WERI-Rb-1 (cell line): Measurements from ENCODE around the gene SLITRK5.
A peak's percentile ranks its signal among the peaks of the same experiment; 100 is the strongest.

Experiments
- DNase-seq: peaks from one replicate; pipeline ENCODE4 v3.0.0-alpha.2; 2020
- H3K27ac ChIP-seq: fragments of 250-450 bp; sonication (Bioruptor Pico); 2 replicates; pipeline ENCODE4 v1.5.1; 2020; ENCODE audit warnings: mild to moderate bottlenecking, moderate library complexity
- H3K27me3 ChIP-seq: fragments of 250-450 bp; sonication (Bioruptor Pico); 2 replicates; pipeline ENCODE4 v1.5.1; 2021; ENCODE audit warnings: mild to moderate bottlenecking, low read depth, moderate library complexity; ENCODE audit not compliant: insufficient read depth, severe bottlenecking
- H3K36me3 ChIP-seq: fragments of 250-450 bp; sonication (Bioruptor Pico); 2 replicates; pipeline ENCODE4 v1.5.1; 2020; ENCODE audit warnings: mild to moderate bottlenecking, moderate library complexity
- H3K4me3 ChIP-seq: 2 replicates; pipeline ENCODE4 v1.5.1; 2011; ENCODE audit warnings: low read depth, mild to moderate bottlenecking, control low read depth, low read length
- H3K9me3 ChIP-seq: fragments of 250-450 bp; sonication (Bioruptor Pico); 2 replicates; pipeline ENCODE4 v1.5.1; 2021; ENCODE audit warnings: mild to moderate bottlenecking, moderate library complexity; ENCODE audit not compliant: severe bottlenecking
- TF ChIP-seq, protein P1 (sequence below): IDR thresholded peaks from 2 replicates; pipeline ENCODE4 v1.5.1; 2011; ENCODE audit warnings: low read depth, mild to moderate bottlenecking, control low read depth, inconsistent platforms, low read length

Gene SLITRK5

DNA sequence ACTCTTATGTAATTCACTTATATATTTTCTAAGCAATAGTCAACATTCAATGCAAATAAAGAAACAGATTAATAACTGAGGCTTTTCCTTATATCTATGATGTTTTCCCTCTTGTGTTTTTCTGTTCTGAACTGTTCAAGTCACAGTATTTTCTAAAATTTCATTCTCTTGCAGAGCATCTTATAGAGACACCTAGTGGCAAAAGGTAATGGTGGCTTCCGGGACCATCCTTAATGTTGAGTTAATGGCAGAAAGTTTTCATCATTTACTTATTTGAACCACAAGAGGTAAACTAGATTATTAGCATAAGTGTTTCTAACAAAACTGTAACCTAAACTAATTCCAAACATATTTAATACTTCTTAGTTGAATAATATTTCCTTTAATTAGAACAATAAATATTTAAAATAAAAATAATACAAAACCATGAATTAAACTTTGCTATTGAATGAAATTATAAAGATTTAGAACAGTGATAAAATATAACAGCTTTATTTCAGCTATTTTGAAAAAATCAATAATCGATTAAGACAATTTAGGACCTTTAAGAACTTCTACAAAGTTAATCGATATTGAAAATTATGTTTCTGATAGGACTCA, 1.7 kb upstream of the SLITRK5 start:
- peak; percentile 65 for DNase-seq
- H3K4me3 ChIP-seq: no peak overlapping the region
- TF ChIP-seq, protein P1, sequence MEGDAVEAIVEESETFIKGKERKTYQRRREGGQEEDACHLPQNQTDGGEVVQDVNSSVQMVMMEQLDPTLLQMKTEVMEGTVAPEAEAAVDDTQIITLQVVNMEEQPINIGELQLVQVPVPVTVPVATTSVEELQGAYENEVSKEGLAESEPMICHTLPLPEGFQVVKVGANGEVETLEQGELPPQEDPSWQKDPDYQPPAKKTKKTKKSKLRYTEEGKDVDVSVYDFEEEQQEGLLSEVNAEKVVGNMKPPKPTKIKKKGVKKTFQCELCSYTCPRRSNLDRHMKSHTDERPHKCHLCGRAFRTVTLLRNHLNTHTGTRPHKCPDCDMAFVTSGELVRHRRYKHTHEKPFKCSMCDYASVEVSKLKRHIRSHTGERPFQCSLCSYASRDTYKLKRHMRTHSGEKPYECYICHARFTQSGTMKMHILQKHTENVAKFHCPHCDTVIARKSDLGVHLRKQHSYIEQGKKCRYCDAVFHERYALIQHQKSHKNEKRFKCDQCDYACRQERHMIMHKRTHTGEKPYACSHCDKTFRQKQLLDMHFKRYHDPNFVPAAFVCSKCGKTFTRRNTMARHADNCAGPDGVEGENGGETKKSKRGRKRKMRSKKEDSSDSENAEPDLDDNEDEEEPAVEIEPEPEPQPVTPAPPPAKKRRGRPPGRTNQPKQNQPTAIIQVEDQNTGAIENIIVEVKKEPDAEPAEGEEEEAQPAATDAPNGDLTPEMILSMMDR: peak; percentile 66
- H3K9me3 ChIP-seq: no peaks in the 10 kb centered on the region
- H3K27ac ChIP-seq: no peak overlapping the region
- H3K36me3 ChIP-seq: no peaks in the 10 kb centered on the region
- H3K27me3 ChIP-seq: peaks cover 4% of the 10 kb centered on the region

DNA sequence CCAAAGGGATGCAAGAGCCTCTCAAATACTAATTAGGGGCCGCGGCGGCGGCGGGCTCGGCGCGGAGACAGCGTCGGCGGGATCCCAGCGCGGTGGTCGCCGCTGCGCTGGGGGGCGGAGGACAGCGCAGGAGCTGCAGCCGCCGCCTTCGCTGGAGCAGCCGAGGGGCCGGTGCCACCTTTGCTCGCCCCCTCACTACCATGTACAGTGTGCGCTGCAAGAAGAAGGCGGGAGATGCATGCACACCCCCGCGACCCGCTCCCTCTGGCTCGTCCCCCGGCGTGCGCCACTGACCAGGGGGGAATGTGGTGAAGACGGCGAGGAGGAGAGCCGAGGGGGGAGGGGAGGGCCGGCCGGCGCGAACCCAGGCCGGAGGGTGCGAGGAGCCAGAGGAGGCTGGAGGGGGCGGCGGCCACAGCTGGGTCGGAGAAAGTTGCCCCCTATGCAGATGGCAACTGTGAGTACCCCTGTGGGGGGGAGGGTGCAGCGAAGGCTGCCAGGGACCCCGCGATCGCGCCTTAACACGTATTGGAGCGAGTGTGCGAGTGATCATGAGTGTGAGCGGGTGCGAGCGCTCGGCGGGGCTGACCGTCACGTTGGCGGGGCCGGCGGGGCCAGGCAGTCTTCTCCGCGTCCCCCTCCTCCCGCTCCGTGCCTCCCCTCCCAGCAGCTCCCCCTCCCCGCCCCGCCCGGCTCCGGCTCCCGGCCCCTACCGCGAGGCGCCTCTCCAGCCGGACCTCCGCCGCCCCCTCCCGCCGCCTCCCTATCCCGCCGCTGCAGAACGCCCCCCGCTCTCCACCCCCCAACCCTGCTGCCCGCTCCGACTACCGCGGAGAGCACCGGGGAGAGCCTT, 808 bp downstream of the SLITRK5 start:
- TF ChIP-seq, protein P1: no peak
- Histone ChIP-seq H3K36me3 (no peaks in the 10 kb centered on the region), H3K4me3 (peak overlapping the region; percentile 76), H3K9me3 (peaks cover 6% of the 10 kb centered on the region), H3K27me3 (peaks cover 4% of the 10 kb centered on the region), H3K27ac (no peak overlapping the region)
- peak; percentile 62 for DNase-seq

DNA sequence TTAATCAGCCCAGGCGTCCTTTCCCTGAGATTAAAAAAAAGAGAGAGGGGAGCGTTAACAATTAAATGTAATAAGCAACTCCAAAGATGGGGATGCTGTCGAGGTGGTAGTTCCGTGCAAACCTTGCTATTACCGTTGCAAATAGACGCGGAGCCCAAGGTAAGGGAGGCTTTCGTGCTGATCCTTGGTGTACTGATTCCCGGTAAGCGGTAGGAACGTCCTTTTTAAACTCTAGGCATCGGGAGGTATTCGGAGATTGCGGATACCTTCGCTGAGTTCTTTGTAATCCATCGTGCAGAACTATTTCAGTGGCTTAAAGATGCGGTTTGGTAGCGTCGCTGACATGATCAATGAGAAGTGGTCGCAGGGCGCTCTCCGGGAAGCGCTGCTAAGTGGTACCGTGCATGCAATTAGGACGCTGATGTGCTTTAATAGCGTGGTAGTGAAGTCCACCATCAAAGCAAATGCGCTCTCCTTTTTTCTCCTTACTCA, 3.1 kb downstream of the SLITRK5 start:
- H3K27me3 ChIP-seq: peaks cover 4% of the 10 kb centered on the region

DNA sequence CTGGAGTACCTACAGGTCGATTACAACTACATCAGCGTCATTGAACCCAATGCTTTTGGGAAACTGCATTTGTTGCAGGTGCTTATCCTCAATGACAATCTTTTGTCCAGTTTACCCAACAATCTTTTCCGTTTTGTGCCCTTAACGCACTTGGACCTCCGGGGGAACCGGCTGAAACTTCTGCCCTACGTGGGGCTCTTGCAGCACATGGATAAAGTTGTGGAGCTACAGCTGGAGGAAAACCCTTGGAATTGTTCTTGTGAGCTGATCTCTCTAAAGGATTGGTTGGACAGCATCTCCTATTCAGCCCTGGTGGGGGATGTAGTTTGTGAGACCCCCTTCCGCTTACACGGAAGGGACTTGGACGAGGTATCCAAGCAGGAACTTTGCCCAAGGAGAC, 4.7 kb downstream of the SLITRK5 start:
- peaks cover 4% of the 10 kb centered on the region for H3K27me3 ChIP-seq
- TF ChIP-seq, protein P1: no peak

More for the DNA sequence above, 3.1 kb downstream of the SLITRK5 start:
- H3K27ac ChIP-seq: no peak overlapping the region
- peaks cover 12% of the 10 kb centered on the region for H3K9me3 ChIP-seq
- no peaks in the 10 kb centered on the region for H3K36me3 ChIP-seq
- H3K4me3 ChIP-seq: no peak overlapping the region
- no peak for DNase-seq
- TF ChIP-seq, protein P1: no peak

DNA sequence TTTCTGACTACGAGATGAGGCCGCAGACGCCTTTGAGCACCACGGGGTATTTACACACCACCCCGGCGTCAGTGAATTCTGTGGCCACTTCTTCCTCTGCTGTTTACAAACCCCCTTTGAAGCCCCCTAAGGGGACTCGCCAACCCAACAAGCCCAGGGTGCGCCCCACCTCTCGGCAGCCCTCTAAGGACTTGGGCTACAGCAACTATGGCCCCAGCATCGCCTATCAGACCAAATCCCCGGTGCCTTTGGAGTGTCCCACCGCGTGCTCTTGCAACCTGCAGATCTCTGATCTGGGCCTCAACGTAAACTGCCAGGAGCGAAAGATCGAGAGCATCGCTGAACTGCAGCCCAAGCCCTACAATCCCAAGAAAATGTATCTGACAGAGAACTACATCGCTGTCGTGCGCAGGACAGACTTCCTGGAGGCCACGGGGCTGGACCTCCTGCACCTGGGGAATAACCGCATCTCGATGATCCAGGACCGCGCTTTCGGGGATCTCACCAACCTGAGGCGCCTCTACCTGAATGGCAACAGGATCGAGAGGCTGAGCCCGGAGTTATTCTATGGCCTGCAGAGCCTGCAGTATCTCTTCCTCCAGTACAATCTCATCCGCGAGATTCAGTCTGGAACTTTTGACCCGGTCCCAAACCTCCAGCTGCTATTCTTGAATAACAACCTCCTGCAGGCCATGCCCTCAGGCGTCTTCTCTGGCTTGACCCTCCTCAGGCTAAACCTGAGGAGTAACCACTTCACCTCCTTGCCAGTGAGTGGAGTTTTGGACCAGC, 5.3 kb downstream of the SLITRK5 start:
- TF ChIP-seq, protein P1: no peak
- no peak for DNase-seq
- Histone ChIP-seq H3K27me3 (peaks cover 4% of the 10 kb centered on the region), H3K27ac (no peak overlapping the region), H3K36me3 (no peaks in the 10 kb centered on the region), H3K4me3 (no peak overlapping the region), H3K9me3 (peaks cover 12% of the 10 kb centered on the region)

More for the DNA sequence above, 4.7 kb downstream of the SLITRK5 start:
- Histone ChIP-seq H3K36me3 (no peaks in the 10 kb centered on the region), H3K27ac (no peak overlapping the region), H3K4me3 (no peak overlapping the region), H3K9me3 (peaks cover 12% of the 10 kb centered on the region)
- no peak for DNase-seq
